DOHH2 (cell line): Measurements from ENCODE around the gene IL17RA.

Source experiments
- CTCF ChIP-seq: fragments of 200-600 bp; sonication (generic); IDR thresholded peaks from one replicate; pipeline ENCODE4 v1.5.1; 2014; ENCODE audit warnings: antibody characterized with exemption, mild to moderate bottlenecking, low read depth, low read length; ENCODE audit not compliant: poor library complexity, severe bottlenecking
- EZH2phosphoT487 ChIP-seq: fragments of 200-600 bp; sonication (generic); IDR thresholded peaks from 2 replicates; pipeline ENCODE4 v1.6.1; 2017; ENCODE audit warnings: borderline replicate concordance, mild to moderate bottlenecking, antibody characterized with exemption, low read length, moderate library complexity, mixed read lengths

- TF ChIP-seq CTCF (no peak), EZH2phosphoT487 (no peak)
Measured at GRCh38 chr22:17090550-17090949, 5.8 kb downstream of the IL17RA start.
